HG03378 (cell line): Measurements from ENCODE around the gene RPS16.

Source experiments
- ATAC-seq: cut with Tn5 transposase; IDR thresholded peaks from one replicate; pipeline ENCODE4 v1.9.1; 2021; ENCODE audit warnings: mild to moderate bottlenecking, moderate library complexity; ENCODE audit not compliant: unreplicated experiment

Gene RPS16

DNA sequence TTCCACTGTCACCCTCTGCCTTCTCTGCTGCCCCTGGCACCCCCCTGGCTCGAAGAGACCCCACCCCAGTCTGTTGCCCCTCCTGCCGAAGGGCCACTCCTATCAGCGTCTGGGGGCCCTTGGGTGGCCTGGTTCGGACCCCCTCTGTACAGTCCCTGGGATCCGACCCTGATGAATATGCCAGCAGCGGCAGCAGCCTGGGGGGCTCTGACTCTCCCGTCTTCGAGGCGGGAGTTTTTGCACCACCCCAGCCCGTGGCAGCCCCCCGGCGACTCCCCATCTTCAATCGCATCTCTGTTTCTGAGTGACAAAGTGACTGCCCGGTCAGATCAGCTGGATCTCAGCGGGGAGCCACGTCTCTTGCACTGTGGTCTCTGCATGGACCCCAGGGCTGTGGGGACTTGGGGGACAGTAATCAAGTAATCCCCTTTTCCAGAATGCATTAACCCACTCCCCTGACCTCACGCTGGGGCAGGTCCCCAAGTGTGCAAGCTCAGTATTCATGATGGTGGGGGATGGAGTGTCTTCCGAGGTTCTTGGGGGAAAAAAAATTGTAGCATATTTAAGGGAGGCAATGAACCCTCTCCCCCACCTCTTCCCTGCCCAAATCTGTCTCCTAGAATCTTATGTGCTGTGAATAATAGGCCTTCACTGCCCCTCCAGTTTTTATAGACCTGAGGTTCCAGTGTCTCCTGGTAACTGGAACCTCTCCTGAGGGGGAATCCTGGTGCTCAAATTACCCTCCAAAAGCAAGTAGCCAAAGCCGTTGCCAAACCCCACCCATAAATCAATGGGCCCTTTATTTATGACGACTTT, 27.1 kb downstream of the RPS16 start:
- ATAC-seq, result no peak

DNA sequence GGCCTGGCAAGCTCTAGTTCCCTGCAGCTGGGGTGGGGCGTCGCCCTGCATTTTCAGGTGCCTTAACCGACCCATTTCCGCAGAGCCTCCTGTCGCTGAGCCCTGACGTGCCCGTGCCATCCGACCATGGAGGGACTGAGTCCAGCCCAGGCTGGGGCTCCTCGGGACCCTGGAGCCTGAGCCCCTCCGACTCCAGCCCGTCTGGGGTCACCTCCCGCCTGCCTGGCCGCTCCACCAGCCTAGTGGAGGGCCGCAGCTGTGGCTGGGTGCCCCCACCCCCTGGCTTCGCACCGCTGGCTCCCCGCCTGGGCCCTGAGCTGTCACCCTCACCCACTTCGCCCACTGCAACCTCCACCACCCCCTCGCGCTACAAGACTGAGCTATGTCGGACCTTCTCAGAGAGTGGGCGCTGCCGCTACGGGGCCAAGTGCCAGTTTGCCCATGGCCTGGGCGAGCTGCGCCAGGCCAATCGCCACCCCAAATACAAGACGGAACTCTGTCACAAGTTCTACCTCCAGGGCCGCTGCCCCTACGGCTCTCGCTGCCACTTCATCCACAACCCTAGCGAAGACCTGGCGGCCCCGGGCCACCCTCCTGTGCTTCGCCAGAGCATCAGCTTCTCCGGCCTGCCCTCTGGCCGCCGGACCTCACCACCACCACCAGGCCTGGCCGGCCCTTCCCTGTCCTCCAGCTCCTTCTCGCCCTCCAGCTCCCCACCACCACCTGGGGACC, 27.9 kb downstream of the RPS16 start:
- ATAC-seq, result no peak

DNA sequence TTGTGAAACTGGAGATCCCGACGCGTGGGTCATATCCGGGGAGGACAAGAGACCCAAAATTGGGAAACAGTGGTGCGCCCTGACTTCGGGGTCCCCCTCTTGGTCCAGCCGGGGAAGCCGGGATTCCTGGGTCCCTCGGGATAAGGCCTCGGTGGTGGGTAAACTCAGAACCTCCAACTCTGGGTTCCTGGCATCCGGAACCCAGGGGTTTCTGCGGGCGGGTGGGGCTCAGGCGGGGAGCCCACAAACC, 28.4 kb downstream of the RPS16 start:
- ATAC-seq, result no peak

DNA sequence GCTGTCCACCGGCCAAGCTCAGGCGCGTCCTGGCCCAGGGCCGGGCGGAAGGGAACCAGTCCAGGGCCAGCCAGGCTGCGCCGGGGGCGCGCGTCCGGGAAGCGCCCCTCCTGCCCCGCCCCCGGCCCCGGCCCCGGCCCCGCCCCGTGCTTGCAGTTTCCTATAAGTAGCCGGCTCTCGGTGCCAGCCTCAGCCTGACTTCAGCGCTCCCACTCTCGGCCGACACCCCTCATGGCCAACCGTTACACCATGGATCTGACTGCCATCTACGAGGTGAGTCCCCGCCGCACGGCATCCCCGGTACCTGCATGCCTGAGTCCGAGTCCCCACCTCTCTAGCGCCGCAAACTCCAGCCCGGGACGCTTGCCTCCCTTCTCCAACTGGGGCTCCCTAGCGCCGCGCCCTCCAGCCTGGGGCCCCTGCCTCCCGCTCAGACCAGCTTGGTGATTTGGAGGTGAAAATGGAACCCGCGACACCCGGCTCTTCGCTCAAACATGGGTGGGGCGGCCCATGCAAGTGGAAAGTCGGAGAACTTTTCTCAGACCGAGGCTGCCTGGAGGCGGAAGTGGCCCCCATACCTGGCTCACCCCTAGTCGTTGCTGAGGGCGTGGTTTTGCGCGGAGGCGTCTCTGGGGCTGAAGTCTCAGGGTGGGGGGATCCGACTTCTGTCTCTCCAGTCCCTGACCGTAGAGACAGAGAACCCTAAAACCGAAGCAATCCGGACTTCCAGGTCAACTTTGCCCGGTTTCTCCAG, 28.9 kb downstream of the RPS16 start, which contains the start of gene ZFP36:
ZFP36 (plus strand) TSS at position 192 of the 754 bp plus-strand sequence; CDS start at position 250, 58 bp downstream.
- ATAC-seq, result no peak

DNA sequence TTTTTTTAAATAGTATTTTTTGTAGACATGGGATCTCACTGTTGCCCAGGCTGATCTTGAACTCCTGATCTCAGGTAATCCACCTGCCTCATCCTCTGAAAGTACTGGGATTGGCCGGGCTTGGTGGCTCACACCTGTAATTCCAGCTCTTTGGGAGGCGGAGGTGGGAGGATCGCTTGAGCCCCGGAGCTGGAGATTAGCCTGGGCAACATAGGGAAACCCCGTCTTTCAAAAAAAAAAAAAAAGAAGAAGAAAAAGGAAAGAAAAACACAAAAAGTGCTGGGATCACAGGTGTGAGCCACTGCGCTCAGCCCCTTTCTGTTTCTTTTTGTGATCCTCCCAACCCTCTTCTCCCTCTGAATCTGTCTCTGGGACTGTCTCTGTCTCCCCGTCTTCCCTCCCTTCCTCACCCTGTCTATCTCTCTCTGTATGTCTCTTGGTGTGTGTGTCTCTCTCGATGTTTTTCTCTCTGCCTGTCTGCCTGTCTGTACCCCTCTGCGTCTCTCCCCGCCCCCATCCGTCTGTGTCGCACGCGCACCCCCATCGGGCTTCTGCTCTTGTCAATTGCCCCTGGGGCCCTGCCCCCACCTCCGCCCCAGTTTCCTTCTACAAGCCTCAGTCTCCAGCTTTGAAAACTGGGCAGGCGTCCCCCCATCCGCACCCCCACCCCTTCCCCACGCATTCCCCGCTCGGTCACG, 29.6 kb downstream of the RPS16 start:
- no peak for ATAC-seq

DNA sequence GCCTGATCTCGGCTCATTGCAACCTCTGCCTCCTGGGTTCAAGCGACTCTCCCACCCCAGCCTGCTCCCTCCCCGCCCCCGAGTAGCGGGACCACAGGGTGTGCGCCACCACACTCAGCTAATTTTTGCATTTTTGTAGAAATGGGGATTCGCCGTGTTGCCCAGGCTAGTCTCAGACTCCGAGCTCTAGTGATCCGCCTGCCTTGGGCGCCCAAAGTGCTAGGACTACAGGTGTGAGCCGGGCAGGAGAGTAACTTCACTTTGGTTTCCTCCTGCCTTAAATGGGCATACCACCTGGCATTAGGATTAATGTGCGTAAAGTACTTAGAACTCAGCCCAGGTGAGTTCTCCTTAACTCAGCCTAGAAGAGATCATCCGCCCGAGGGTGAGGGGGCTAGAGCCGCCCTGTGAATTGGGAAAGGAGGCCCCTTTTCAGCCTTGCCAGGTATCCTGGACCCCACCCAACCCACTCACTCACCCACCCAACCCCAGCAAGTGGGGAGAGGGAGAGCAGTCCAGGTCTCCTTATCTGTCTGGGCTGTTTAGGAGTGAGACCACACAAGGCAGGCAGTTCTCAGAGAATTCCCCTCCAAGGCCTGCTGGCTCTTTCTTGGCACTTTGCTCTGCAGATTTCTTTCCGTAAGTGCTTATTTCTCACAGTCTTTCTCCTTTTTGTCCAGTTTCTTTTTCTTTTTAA, 30.3 kb downstream of the RPS16 start:
- ATAC-seq, result no peak

DNA sequence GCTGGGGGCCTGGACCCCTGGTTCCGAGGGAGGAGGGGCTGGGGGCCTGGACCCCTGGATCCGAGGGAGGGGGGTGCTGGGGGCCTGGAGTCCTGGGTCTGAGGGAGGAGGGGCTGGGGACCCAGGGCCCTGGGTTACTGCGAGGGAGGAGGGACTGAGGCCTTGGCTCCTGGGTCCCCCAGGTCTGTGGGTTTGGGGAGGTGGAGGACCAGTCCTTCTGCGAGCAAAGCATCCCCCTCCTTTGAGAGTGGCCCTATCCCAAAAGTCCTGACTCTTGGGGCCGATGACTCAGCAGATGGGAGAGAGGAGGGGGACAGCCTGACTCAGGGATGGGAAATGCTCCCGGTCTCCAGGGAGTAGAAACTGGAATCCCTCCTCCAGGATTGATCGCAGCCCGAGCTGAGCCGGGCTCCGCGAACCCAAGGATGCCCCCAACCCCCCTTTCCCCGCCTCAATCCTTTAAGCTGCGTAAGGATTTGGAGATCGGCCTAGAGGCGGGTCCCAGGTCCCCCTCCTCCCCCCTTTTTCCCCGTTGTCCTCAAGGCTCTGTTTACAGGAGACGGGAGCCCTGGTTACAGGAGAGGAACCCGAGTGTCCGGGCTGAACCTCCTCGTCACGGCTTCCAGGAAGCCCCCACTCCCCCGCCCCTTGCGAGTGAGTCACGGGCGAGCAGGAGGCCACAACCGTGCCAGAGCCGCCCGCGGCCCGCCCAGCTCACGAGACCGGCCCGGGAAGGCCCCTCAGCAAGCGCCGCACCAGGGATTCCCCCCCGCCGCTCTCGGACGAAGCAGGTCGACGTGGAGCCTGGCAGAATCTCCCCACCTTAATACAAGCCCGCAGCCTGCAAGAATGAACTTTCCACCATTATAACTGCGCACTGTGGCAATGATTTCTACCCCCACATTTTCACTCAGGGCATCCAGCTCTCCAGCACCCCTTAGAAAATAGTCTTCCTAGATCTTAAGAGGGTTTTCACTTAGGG, 32.1 kb downstream of the RPS16 start:
- ATAC-seq, result peak; percentile 23

DNA sequence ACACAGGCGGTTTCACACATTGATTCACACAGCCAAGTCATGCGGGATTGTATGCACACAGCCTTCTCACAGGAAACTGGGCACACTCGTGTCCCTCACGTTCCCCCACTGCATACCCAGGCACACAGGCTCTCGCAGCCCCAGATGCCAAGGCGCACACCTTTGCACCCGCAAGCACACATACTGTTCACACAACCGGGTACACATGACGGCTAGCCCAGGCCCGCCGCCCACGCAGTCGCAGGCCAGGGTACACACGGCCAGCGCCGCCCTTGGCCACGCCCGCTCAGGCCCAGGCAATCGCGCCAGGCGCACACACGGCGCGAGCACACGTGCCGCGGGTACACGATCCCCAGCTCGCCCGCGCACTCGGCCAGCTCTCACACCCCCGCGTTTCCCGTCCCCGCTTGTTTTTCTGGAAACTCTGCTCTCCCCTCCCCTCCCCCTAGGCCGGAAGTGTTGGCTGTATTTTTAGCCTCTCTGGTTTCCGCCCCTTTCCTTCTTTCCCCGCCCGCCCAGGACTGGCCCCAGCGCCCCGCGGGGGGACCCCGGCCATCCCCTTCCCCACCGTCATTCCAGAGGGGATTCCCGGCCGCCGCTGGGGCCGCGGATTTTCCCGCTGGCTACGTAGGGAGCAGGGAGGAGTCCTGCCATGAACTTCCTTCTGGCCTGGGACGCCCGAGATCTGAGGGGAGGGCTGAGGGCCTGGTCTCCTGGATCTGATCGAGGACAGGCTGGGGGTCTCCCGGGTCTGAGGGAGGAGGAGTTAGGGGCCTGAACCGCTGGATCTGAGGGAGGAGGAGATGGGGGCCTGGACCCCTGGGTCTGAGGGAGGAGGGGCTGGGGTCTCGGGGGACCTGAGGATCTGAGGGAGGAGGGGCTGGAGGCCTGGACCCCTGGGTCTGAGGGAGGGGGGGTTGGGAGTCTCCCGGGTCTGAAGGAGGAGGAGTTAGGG, 33.1 kb downstream of the RPS16 start:
- peak; percentile 14 for ATAC-seq

DNA sequence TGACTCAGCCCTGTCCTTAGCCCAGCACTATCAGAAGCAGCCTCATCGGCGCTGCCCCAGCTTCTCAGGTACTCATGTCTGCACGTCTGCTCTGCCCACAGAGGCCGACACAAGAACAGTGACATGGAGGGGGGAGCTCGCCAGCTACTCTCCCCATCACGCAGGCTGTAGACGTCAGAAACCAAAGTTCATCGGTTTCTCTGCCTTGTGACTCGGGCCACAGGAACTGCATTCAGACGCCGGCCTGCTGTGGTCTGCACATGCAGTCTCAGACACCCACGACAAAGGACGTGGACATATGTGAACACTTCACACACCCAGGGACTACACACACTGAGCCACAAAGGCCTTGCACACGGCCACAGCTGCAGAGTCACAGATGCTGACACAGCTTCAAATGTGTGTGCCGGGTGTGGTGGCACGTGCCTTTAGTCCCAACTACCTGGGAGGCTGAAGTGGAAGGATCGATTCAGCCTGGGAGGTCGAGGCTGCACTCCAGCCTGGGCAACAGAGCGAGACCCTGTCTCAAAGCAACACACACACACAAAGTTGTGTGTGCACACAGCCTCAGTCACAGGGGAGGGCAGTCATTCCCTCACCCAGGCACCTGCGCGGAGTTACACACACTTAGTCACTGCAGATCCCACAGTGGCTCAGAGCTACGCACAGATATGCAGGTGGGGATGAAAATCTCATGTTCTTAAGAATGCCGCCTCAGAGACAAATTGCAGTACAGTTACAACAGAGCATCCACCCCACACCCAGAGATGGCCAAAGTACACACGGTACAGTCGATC, 34.0 kb downstream of the RPS16 start:
- peak; percentile 20 for ATAC-seq

DNA sequence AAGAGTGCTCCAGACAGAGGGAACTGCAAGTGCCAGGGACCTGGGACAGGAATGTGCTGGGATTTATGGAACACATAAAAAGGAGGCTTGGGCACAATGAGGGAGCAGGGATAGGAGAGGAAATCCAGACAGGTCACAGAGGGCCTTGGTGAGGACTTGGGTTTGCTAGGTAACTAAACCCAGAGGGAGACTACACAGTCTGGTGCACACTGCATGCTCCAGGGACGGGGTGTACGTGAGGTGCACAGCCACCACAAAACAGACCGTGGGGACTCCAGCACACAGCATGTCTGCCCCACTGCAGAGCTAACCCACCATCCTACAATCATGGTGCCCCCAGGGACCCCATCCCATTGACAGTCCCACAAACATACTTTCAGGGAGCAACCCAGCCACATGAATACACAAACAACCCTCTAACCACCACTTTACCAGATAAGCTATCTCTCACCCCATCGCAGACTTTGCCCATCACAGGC, 34.6 kb downstream of the RPS16 start:
- no peak for ATAC-seq

DNA sequence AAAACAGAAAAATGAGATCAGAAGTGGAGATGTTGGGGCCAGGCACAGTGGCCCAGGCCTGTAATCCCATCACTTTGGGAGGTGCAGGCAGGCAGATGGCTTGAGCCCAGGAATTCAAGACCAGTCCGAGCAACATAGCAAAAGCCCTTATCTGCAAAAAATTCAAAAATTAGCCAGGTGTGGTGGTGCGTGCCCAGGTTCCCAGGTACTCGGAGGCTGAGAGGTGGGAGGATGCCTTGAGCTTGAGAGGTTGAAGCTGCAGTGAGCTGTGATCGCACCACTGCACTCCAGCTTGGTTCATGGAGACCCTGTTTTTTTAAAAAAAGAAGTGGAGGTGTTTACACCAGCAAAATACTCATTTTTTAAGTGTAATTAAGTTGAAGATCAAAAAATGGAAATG, 35.7 kb downstream of the RPS16 start:
- ATAC-seq, result no peak

DNA sequence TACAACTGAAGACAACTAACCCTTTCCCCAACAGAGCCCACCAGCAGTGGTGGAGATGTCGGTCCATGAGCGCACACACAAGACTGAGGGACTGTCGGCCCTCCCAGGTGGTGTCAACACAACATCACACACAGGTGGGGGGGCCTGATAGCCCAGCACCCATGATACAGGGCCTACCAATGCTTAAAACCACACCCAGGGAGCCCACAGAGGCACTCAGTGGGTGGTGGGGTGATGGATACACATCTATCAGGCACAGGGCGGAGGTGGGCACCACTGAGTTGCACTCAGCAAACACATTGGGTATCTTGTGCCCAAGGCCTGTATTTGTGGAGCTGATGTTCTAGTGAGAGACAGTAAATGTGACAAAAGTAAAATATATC, 36.1 kb downstream of the RPS16 start:
- ATAC-seq, result no peak

DNA sequence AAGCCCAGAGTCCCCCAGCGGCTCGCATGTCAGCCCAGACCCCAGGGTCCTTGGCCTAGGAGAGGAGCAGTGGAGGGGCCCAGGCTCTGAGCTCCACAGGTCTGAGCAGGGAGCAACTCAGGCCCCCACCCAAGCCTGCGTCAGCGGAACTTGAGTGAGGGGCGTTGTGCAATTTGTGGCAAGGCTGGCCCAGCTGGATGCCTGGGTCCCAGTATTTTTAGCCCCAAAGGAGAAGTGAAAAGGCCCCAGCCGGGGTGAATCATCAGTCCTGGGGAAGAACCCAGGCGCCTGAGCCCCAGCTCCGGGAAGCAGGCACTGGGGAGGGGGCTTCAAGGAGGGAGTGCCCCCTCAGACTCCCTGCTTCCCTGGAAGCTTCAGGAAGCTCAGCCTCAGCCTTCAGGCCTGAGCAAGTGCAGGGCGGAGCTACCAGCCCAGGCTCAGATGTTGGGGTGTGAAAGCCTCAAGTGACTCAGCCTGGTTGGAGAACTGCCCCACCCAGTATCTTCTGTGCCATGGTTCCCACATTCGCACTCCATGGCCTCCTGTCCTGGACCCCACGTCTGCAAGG, 37.4 kb downstream of the RPS16 start:
- ATAC-seq, result no peak

DNA sequence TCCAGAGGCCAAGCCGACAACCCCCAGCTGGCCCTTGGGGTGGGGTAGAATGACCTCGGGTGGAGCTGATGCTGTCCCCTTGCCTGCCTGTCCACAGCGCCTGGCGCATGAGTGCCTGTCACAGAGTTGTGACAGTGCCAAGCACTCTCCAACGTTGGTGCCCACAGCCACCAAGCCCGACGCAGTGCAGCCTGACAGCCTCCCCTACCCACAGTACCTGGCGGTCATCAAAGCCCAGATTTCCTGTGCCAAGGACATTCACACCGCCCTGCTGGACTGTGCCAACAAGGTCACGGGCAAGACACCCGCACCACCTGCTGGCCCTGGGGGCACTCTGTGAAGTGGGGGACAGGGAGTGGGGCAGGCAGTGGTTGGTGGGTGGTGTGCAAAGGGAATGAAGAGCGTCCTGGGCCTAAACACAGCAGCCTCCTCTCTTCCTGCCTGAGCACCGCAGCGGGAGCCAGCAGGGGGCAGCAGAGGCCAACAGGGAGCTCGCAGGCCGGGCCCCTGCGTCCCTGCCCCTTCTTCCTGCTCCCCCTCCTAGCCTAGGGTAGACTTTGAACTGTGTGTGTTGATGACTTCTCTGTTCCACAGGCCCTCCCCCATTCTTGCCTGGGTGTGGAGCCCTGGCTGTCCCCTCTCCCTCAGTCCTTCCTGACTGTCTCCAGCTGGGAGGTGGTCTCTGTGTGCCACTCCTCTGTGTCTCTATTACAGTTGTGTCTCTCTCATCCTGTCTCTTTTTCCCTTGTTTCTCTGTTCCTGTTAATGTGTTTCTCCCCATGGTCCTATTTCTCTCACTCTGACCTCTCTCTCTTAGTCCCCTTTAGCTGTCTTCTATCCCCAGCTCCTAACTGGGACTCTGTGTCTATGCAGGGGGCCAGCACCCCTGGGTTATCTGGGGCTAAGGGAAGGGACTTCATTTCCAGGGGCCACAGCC, 38.1 kb downstream of the RPS16 start:
- ATAC-seq, result no peak

DNA sequence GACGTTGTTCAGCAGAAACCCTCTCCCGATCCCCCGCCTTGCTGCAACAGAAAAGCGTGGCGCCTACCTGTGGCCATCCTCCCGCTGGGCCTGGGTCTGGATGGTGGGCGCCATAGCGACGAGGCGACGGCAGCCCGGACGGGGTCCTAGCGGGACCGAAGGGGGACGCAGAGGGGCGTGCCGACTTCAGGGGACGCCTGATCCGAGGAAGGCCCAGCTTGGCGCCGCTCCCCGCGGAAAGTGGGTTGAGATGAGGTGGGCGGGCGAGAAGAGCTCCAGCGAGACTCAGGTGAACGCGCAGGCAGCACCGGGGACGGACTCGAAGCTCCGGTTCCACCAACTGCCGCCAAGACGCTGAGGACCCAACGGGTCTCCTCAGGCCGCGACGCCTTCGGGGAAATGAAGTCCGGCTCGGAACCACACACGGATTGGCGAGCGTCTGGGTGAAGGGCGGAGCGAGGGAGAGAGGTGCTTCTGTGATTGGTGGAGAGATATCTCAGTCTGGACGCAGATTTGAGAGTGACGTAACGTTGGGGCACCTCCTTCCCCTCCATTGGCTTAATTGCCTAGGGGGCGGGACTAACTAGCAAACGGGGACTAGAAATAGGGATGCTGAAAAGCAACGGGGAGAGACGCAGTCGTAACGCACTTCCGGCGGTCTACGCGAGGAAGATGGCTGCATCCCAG, 44.9 kb downstream of the RPS16 start, which contains the start of the genes MED29 and PAF1:
MED29 (plus strand) TSS at position 628 of the 687 bp plus-strand sequence; CDS start at position 673, 45 bp downstream.
PAF1 (minus strand) TSS at position 356 of the 687 bp plus-strand sequence; CDS start at position 114, 242 bp downstream.
- ATAC-seq, result peak; percentile 92
